ENCODE data around the gene TEX14. TPM values are rescaled to one million over a fixed set of nuclear protein-coding genes. Genes with fewer than 3 reads are reported as not detected.
A peak's percentile ranks its signal among the peaks of the same experiment; 100 is the strongest.
"Not testable (repeated sequence)": the region's sequence is repeated elsewhere in the genome, so short reads cannot be mapped to it uniquely, and the experiment has no call there.

TEX14 gene
- total RNA-seq, 1 experiment from 2014 or later: 0.03 TPM

- Histone ChIP-seq H3K9me3 (replicated peaks) (no peaks in the 10 kb centered on the region), H3K27me3 (replicated peaks) (no peaks in the 10 kb centered on the region), H3K4me3 (no peak overlapping the region), H3K4me1 (replicated peaks) (no peaks in the 10 kb centered on the region), H3K27ac (no peak overlapping the region), H3K36me3 (no peaks in the 10 kb centered on the region)
- no peak for DNase-seq (ENCODE audit: low read depth in 1 of 2, low spot score in 2 of 2)
Observed at GRCh38 chr17:58590377-58590776, 101.5 kb downstream of the TEX14 start.

GRCh38 chr17:58587713-58588117 lies 104.1 kb downstream of the TEX14 start:
- Histone ChIP-seq H3K27ac (no peak overlapping the region), H3K4me3 (no peak overlapping the region), H3K36me3 (no peaks in the 10 kb centered on the region), H3K9me3 (replicated peaks) (no peaks in the 10 kb centered on the region), H3K4me1 (replicated peaks) (no peaks in the 10 kb centered on the region), H3K27me3 (replicated peaks) (no peaks in the 10 kb centered on the region)
- peak; percentile 56 to 62 for DNase-seq (ENCODE audit: low read depth in 1 of 2, low spot score in 2 of 2)

GRCh38 chr17:58586009-58586644 lies 105.7 kb downstream of the TEX14 start:
- Histone ChIP-seq H3K4me1 (replicated peaks) (no peaks in the 10 kb centered on the region), H3K27ac (no peak overlapping the region), H3K9me3 (replicated peaks) (no peaks in the 10 kb centered on the region), H3K4me3 (no peak overlapping the region), H3K27me3 (replicated peaks) (no peaks in the 10 kb centered on the region), H3K36me3 (no peaks in the 10 kb centered on the region)
- DNase-seq (ENCODE audit: low read depth in 1 of 2, low spot score in 2 of 2): no peak

- Histone ChIP-seq H3K9me3 (replicated peaks) (no peaks in the 10 kb centered on the region), H3K27me3 (replicated peaks) (no peaks in the 10 kb centered on the region), H3K4me1 (replicated peaks) (no peaks in the 10 kb centered on the region), H3K27ac (no peak overlapping the region), H3K4me3 (no peak overlapping the region), H3K36me3 (no peaks in the 10 kb centered on the region)
- DNase-seq (ENCODE audit: low read depth in 1 of 2, low spot score in 2 of 2): no peak
Observed at GRCh38 chr17:58585554-58585953, 106.3 kb downstream of the TEX14 start.

- H3K4me3 ChIP-seq: no peak overlapping the region
- H3K27me3 ChIP-seq (replicated peaks): no peaks in the 10 kb centered on the region
- no peak for DNase-seq (ENCODE audit: low read depth in 1 of 2, low spot score in 2 of 2)
- H3K36me3 ChIP-seq: no peaks in the 10 kb centered on the region
- no peaks in the 10 kb centered on the region for H3K4me1 ChIP-seq (replicated peaks)
- no peak overlapping the region for H3K27ac ChIP-seq
- H3K9me3 ChIP-seq (replicated peaks): no peaks in the 10 kb centered on the region
Observed at GRCh38 chr17:58583486-58583885, 108.4 kb downstream of the TEX14 start.

- H3K27me3 ChIP-seq (replicated peaks); H3K4me3 ChIP-seq; H3K36me3 ChIP-seq; H3K4me1 ChIP-seq (replicated peaks); H3K27ac ChIP-seq; H3K9me3 ChIP-seq (replicated peaks); DNase-seq (ENCODE audit: low read depth in 1 of 2, low spot score in 2 of 2): not testable (repeated sequence)
Observed at GRCh38 chr17:58582718-58583117, 109.1 kb downstream of the TEX14 start.

GRCh38 chr17:58580671-58581070 lies 111.2 kb downstream of the TEX14 start:
- Histone ChIP-seq H3K9me3 (replicated peaks) (no peaks in the 10 kb centered on the region), H3K27ac (no peak overlapping the region), H3K27me3 (replicated peaks) (peaks cover 5% of the 10 kb centered on the region; the same call in 1 of the 2 replicates), H3K4me1 (replicated peaks) (peaks cover 6% of the 10 kb centered on the region), H3K4me3 (no peak overlapping the region), H3K36me3 (no peaks in the 10 kb centered on the region)
- no peak for DNase-seq (ENCODE audit: low read depth in 1 of 2, low spot score in 2 of 2)

GRCh38 chr17:58577696-58578095 lies 114.1 kb downstream of the TEX14 start:
- Histone ChIP-seq H3K27me3 (replicated peaks) (peaks cover 5% of the 10 kb centered on the region; the same call in 1 of the 2 replicates), H3K9me3 (replicated peaks) (no peaks in the 10 kb centered on the region), H3K4me3 (no peak overlapping the region), H3K4me1 (replicated peaks) (peaks cover 11% of the 10 kb centered on the region), H3K27ac (no peak overlapping the region), H3K36me3 (no peaks in the 10 kb centered on the region)
- peak; percentile 51 to 73 for DNase-seq (ENCODE audit: low read depth in 1 of 2, low spot score in 2 of 2)

- no peak overlapping the region for H3K27ac ChIP-seq
- H3K27me3 ChIP-seq (replicated peaks): peaks cover 5% of the 10 kb centered on the region; the same call in 1 of the 2 replicates
- no peaks in the 10 kb centered on the region for H3K36me3 ChIP-seq
- no peak for DNase-seq (ENCODE audit: low read depth in 1 of 2, low spot score in 2 of 2)
- H3K9me3 ChIP-seq (replicated peaks): no peaks in the 10 kb centered on the region
- H3K4me3 ChIP-seq: no peak overlapping the region
- peaks cover 11% of the 10 kb centered on the region for H3K4me1 ChIP-seq (replicated peaks)
Observed at GRCh38 chr17:58576679-58577367, 115.0 kb downstream of the TEX14 start.

- no peak overlapping the region for H3K4me3 ChIP-seq
- H3K36me3 ChIP-seq: no peaks in the 10 kb centered on the region
- H3K9me3 ChIP-seq (replicated peaks): no peaks in the 10 kb centered on the region
- peaks cover 11% of the 10 kb centered on the region for H3K4me1 ChIP-seq (replicated peaks)
- DNase-seq (ENCODE audit: low read depth in 1 of 2, low spot score in 2 of 2): peak in 1 of 2 experiments; percentile 20
- peaks cover 5% of the 10 kb centered on the region; the same call in 1 of the 2 replicates for H3K27me3 ChIP-seq (replicated peaks)
- no peak overlapping the region for H3K27ac ChIP-seq
Observed at GRCh38 chr17:58575511-58575910, 116.3 kb downstream of the TEX14 start.

- no peak for DNase-seq (ENCODE audit: low read depth in 1 of 2, low spot score in 2 of 2)
- H3K9me3 ChIP-seq (replicated peaks): no peaks in the 10 kb centered on the region
- H3K27me3 ChIP-seq (replicated peaks): peaks cover 5% of the 10 kb centered on the region; the same call in 1 of the 2 replicates
- no peaks in the 10 kb centered on the region for H3K36me3 ChIP-seq
- no peak overlapping the region for H3K4me3 ChIP-seq
- H3K27ac ChIP-seq: no peak overlapping the region
- H3K4me1 ChIP-seq (replicated peaks): peaks cover 11% of the 10 kb centered on the region
Observed at GRCh38 chr17:58574025-58574424, 117.8 kb downstream of the TEX14 start.

- H3K27ac ChIP-seq: no peak overlapping the region
- no peak for DNase-seq (ENCODE audit: low read depth in 1 of 2, low spot score in 2 of 2)
- no peak overlapping the region for H3K4me3 ChIP-seq
- peaks cover 11% of the 10 kb centered on the region for H3K4me1 ChIP-seq (replicated peaks)
- H3K36me3 ChIP-seq: no peaks in the 10 kb centered on the region
- peaks cover 5% of the 10 kb centered on the region; the same call in 1 of the 2 replicates for H3K27me3 ChIP-seq (replicated peaks)
- no peaks in the 10 kb centered on the region for H3K9me3 ChIP-seq (replicated peaks)
Observed at GRCh38 chr17:58572846-58573245, 119.0 kb downstream of the TEX14 start.

- H3K27me3 ChIP-seq (replicated peaks): 0 out of 2 replicates have a peak, but pooled peaks cover 3% of the 10 kb centered on the region
- no peaks in the 10 kb centered on the region for H3K9me3 ChIP-seq (replicated peaks)
- DNase-seq (ENCODE audit: low read depth in 1 of 2, low spot score in 2 of 2): no peak
Observed at GRCh38 chr17:58570758-58571157, 121.1 kb downstream of the TEX14 start.

GRCh38 chr17:58569196-58569595 lies 122.6 kb downstream of the TEX14 start:
- DNase-seq (ENCODE audit: low read depth in 1 of 2, low spot score in 2 of 2): no peak
- no peak overlapping the region for H3K4me3 ChIP-seq
- H3K27me3 ChIP-seq (replicated peaks): 0 out of 2 replicates have a peak, but pooled peaks cover 3% of the 10 kb centered on the region
- H3K27ac ChIP-seq: no peak overlapping the region
- no peaks in the 10 kb centered on the region for H3K4me1 ChIP-seq (replicated peaks)
- no peaks in the 10 kb centered on the region for H3K9me3 ChIP-seq (replicated peaks)
- H3K36me3 ChIP-seq: no peaks in the 10 kb centered on the region

More at GRCh38 chr17:58570758-58571157, 121.1 kb downstream of the TEX14 start:
- Histone ChIP-seq H3K36me3 (no peaks in the 10 kb centered on the region), H3K27ac (no peak overlapping the region), H3K4me1 (replicated peaks) (peaks cover 6% of the 10 kb centered on the region), H3K4me3 (no peak overlapping the region)
